CD14-positive monocyte (primary cell): ENCODE measurements around the gene COL13A1. TPM values are rescaled to one million over a fixed set of nuclear protein-coding genes. Genes with fewer than 3 reads are reported as not detected.

ENCODE experiments used
- DNase-seq, 3 donors: peaks; one replicate each; pipeline ENCODE4 v3.0.0-alpha.2; 2011 to 2022
- H2AFZ ChIP-seq: 2 replicates; pipeline ENCODE4 v1.6.0; 2012; ENCODE audit warnings: mild to moderate bottlenecking, low read depth, low read length, inconsistent platforms; ENCODE audit not compliant: insufficient read depth, poor library complexity, severe bottlenecking
- H3K27ac ChIP-seq, 2 donors: 1 replicate in 1 of 2; 2 replicates in 1 of 2; pipeline ENCODE4 v1.5.1; 2012 to 2013; ENCODE audit warnings: low read length in 2 of 2, control low read depth in 1 of 2, inconsistent platforms in 1 of 2, low read depth in 1 of 2, mild to moderate bottlenecking in 1 of 2
- H3K27me3 ChIP-seq, 2 donors: one replicate each; pipeline versions ENCODE4 v1.6.0 to v1.6.1; 2011 to 2013; ENCODE audit warnings: low read length in 2 of 2; ENCODE audit not compliant: control insufficient read depth in 2 of 2, insufficient read depth in 2 of 2
- H3K36me3 ChIP-seq, 2 donors: replicated peaks in 1 of 2; 1 replicate in 1 of 2; 2 replicates in 1 of 2; pipeline versions ENCODE4 v1.5.1 to v1.6.1; 2012 to 2013; ENCODE audit warnings: low read length in 2 of 2, control low read depth in 1 of 2, inconsistent platforms in 1 of 2, mild to moderate bottlenecking in 1 of 2; ENCODE audit not compliant: insufficient read depth in 2 of 2, control insufficient read depth in 1 of 2
- H3K4me1 ChIP-seq, 2 donors: 1 replicate in 1 of 2; 2 replicates in 1 of 2; pipeline versions ENCODE4 v1.5.1 to v1.6.1; 2012 to 2013; ENCODE audit warnings: low read length in 2 of 2, control low read depth in 1 of 2, inconsistent platforms in 1 of 2, mild to moderate bottlenecking in 1 of 2, moderate library complexity in 1 of 2; ENCODE audit not compliant: insufficient read depth in 2 of 2, control insufficient read depth in 1 of 2
- H3K4me2 ChIP-seq: replicated peaks from 2 replicates; pipeline ENCODE3; 2012; ENCODE audit warnings: low read length, moderate library complexity, mild to moderate bottlenecking; ENCODE audit not compliant: poor library complexity, severe bottlenecking; ENCODE audit errors: extremely low read depth
- H3K4me3 ChIP-seq, 3 experiments: fragments of 200-600 bp in 1 of 3; sonication (generic) in 1 of 3; replicated peaks in 1 of 3; 1 replicate in 2 of 3; 2 replicates in 1 of 3; pipeline ENCODE4 v1.5.1; 2011 to 2013; ENCODE audit warnings: low read length in 3 of 3, mild to moderate bottlenecking in 3 of 3, control low read depth in 2 of 3, low read depth in 2 of 3, inconsistent platforms in 1 of 3, moderate library complexity in 1 of 3
- H3K79me2 ChIP-seq: 2 replicates; pipeline ENCODE4 v1.6.0; 2012; ENCODE audit warnings: mild to moderate bottlenecking, control low read depth, inconsistent platforms, low read length, moderate library complexity; ENCODE audit not compliant: insufficient read depth
- H3K9ac ChIP-seq: 2 replicates; pipeline ENCODE4 v1.6.0; 2017; ENCODE audit warnings: low read length, mild to moderate bottlenecking; ENCODE audit not compliant: insufficient read depth, poor library complexity, severe bottlenecking
- H3K9me3 ChIP-seq, 2 donors: replicated peaks in 1 of 2; 1 replicate in 1 of 2; 2 replicates in 1 of 2; pipeline versions ENCODE4 v1.5.1 to v1.6.1; 2012 to 2013; ENCODE audit warnings: low read length in 2 of 2, control low read depth in 1 of 2; ENCODE audit not compliant: control insufficient read depth in 1 of 2, insufficient read depth in 1 of 2
- H4K20me1 ChIP-seq: 2 replicates; pipeline ENCODE4 v1.6.0; 2012; ENCODE audit warnings: mild to moderate bottlenecking, low read length, control low read depth, moderate library complexity; ENCODE audit not compliant: insufficient read depth
- H3K27ac Mint-ChIP-seq, 7 donors: one replicate each; pipeline ENCODE4 v1.8.0; 2020; ENCODE audit warnings: mild to moderate bottlenecking in 7 of 7, mixed read lengths in 7 of 7, moderate library complexity in 6 of 7, inconsistent platforms in 2 of 7
- H3K27me3 Mint-ChIP-seq, 3 donors: one replicate each; pipeline ENCODE4 v1.8.0; 2021 to 2022; ENCODE audit warnings: low read depth in 3 of 3, mild to moderate bottlenecking in 3 of 3, mixed read lengths in 3 of 3, moderate library complexity in 3 of 3, inconsistent platforms in 1 of 3
- H3K36me3 Mint-ChIP-seq, 2 donors: one replicate each; pipeline ENCODE4 v1.8.0; 2020; ENCODE audit warnings: mixed read lengths in 2 of 2, inconsistent platforms in 1 of 2, mild to moderate bottlenecking in 1 of 2
- H3K4me1 Mint-ChIP-seq: one replicate; pipeline ENCODE4 v1.8.0; 2020; ENCODE audit warnings: mild to moderate bottlenecking, mixed read lengths
- H3K4me3 Mint-ChIP-seq, 2 donors: one replicate each; pipeline ENCODE4 v1.8.0; 2020; ENCODE audit warnings: mild to moderate bottlenecking in 2 of 2, mixed read lengths in 2 of 2, moderate library complexity in 1 of 2
- H3K9me3 Mint-ChIP-seq, 7 donors: one replicate each; pipeline ENCODE4 v1.8.0; 2020 to 2022; ENCODE audit warnings: mixed read lengths in 7 of 7, mild to moderate bottlenecking in 6 of 7, moderate library complexity in 6 of 7, inconsistent platforms in 2 of 7
- CTCF ChIP-seq: fragments of 200-600 bp; IDR thresholded peaks from one replicate; pipeline ENCODE4 v1.8.0; 2022; ENCODE audit warnings: antibody characterized with exemption, mild to moderate bottlenecking
- WGBS: methylation state at CpG from one replicate; pipeline ENCODE4 v1.1.5; 2013; ENCODE audit warnings: missing lambda C conversion rate; ENCODE audit not compliant: insufficient coverage; 5-methylcytosine and 5-hydroxymethylcytosine counted together
- intact Hi-C, 2 donors: fragments of 100-400 bp; cut with micrococcal nuclease; formaldehyde crosslinking; loops; one replicate each; pipeline versions ENCODE4 v1.15.0 to v1.15.1; 2023
- polyA plus RNA-seq, 3 donors: library from polyadenylated mRNA; depleted of rRNA in 1 of 3; unstranded in 2 of 3; stranded (reverse) in 1 of 3; fragments of 300-500 nt in 2 of 3; fragments of >200 nt in 1 of 3; fragmentation: Illumina TruSeq in 2 of 3; gene quantifications; 1 replicate in 2 of 3; 2 replicates in 1 of 3; pipeline ENCODE4 v1.2.3, GENCODE V29; 2012 to 2021

COL13A1 gene
- polyA plus RNA-seq, 3 donors, result not detected

GRCh38 chr10:69901628-69902505, 100.2 kb downstream of the COL13A1 start:
- peak; percentile 28 for TF ChIP-seq CTCF
- H3K4me3 ChIP-seq, result no peak overlapping the region
- H3K9me3 ChIP-seq, result no peaks in the 10 kb centered on the region
- Mint-ChIP-seq H3K27me3 (peaks cover 3 to 14% (median 8%) of the 10 kb centered on the region in 3 donors), H3K27ac (no peak overlapping the region), H3K4me3 (no peak overlapping the region), H3K36me3 (no peaks in the 10 kb centered on the region), H3K4me1 (no peaks in the 10 kb centered on the region), H3K9me3 (no peaks in the 10 kb centered on the region)
- no peaks in the 10 kb centered on the region for H4K20me1 ChIP-seq
- H3K27me3 ChIP-seq, result no peaks in the 10 kb centered on the region
- no peaks in the 10 kb centered on the region for H3K79me2 ChIP-seq
- 85% methylated on average over 6 of the region's 10 CpGs for WGBS
- no peaks in the 10 kb centered on the region for H3K36me3 ChIP-seq
- no peak overlapping the region for H2AFZ ChIP-seq
- H3K27ac ChIP-seq, result no peak overlapping the region
- H3K9ac ChIP-seq, result no peak overlapping the region
- DNase-seq, result peak in 2 of 3 donors; percentile 4 to 9
- no peak overlapping the region for H3K4me2 ChIP-seq
- no peaks in the 10 kb centered on the region for H3K4me1 ChIP-seq
- intact Hi-C loops, result no loop called here

- no peaks in the 10 kb centered on the region for H3K9me3 ChIP-seq
- no peak overlapping the region for H3K4me3 Mint-ChIP-seq
- H3K27ac ChIP-seq, result no peak overlapping the region
- no peak overlapping the region for H3K9ac ChIP-seq
- H3K79me2 ChIP-seq, result no peaks in the 10 kb centered on the region
- no peak overlapping the region for H3K4me2 ChIP-seq
- no peaks in the 10 kb centered on the region for H4K20me1 ChIP-seq
- no peak for DNase-seq
- H3K4me3 ChIP-seq, result no peak overlapping the region
- no peaks in the 10 kb centered on the region for H3K4me1 Mint-ChIP-seq
- H3K4me1 ChIP-seq, result no peaks in the 10 kb centered on the region
- H3K36me3 ChIP-seq, result no peaks in the 10 kb centered on the region
- no peaks in the 10 kb centered on the region for H3K27me3 ChIP-seq
- peaks cover 3 to 14% (median 9%) of the 10 kb centered on the region in 3 donors for H3K27me3 Mint-ChIP-seq
- no peaks in the 10 kb centered on the region for H3K36me3 Mint-ChIP-seq
- H3K27ac Mint-ChIP-seq, result no peak overlapping the region
- TF ChIP-seq CTCF, result no peak
- H3K9me3 Mint-ChIP-seq, result no peaks in the 10 kb centered on the region
- no peak overlapping the region for H2AFZ ChIP-seq
- 77% methylated on average over 7 of the region's 7 CpGs for WGBS
- intact Hi-C loops, result no loop called here
Measured at GRCh38 chr10:69902835-69903535, 101.3 kb downstream of the COL13A1 start.
